CD4-positive, CD25-positive, alpha-beta regulatory T cell (primary cell): ENCODE measurements around the gene ZNF487. TPM values are rescaled to one million over a fixed set of nuclear protein-coding genes. Genes with fewer than 3 reads are reported as not detected.
A peak's percentile ranks its signal among the peaks of the same experiment; 100 is the strongest.

Source experiments
- ATAC-seq, 2 donors: fragments of 150-1000 bp; cut with Tn5 transposase; one replicate each; pipeline ENCODE4 v1.10.0; 2021; ENCODE audit warnings: low read depth in 2 of 2, moderate number of reproducible peaks in 2 of 2, moderate library complexity in 1 of 2
- DNase-seq, 3 donors: peaks; one replicate each; pipeline versions ENCODE4 v3.0.0 to v3.0.0-alpha.2; 2012 to 2022; ENCODE audit warnings: mixed read lengths in 1 of 3
- H3K27ac ChIP-seq: one replicate; pipeline ENCODE4 v1.7.0; 2013; ENCODE audit warnings: mild to moderate bottlenecking, low read length; ENCODE audit not compliant: insufficient read depth, poor library complexity, severe bottlenecking
- H3K27me3 ChIP-seq: one replicate; pipeline ENCODE4 v1.7.0; 2013; ENCODE audit warnings: low read length; ENCODE audit not compliant: control insufficient read depth, insufficient read depth
- H3K36me3 ChIP-seq: one replicate; pipeline ENCODE4 v1.7.0; 2013; ENCODE audit warnings: mild to moderate bottlenecking, low read length, moderate library complexity; ENCODE audit not compliant: control insufficient read depth, insufficient read depth
- H3K4me1 ChIP-seq: 2 replicates; pipeline ENCODE4 v1.7.0; 2013; ENCODE audit warnings: mild to moderate bottlenecking, low read length; ENCODE audit not compliant: insufficient read depth, control insufficient read depth, poor library complexity, severe bottlenecking
- H3K4me3 ChIP-seq: one replicate; pipeline ENCODE4 v1.7.0; 2013; ENCODE audit warnings: low read depth, mild to moderate bottlenecking, low read length, moderate library complexity
- H3K9me3 ChIP-seq, 2 experiments: 1 replicate in 1 of 2; 2 replicates in 1 of 2; pipeline ENCODE4 v1.7.0; 2013; ENCODE audit warnings: low read length in 2 of 2, mild to moderate bottlenecking in 1 of 2, moderate library complexity in 1 of 2; ENCODE audit not compliant: control insufficient read depth in 2 of 2
- H3K27ac Mint-ChIP-seq, 3 donors: one replicate each; pipeline ENCODE4 v1.8.0; 2020 to 2022; ENCODE audit warnings: mild to moderate bottlenecking in 3 of 3, mixed read lengths in 3 of 3, moderate library complexity in 2 of 3
- H3K27me3 Mint-ChIP-seq: one replicate; pipeline ENCODE4 v1.8.0; 2022; ENCODE audit warnings: mild to moderate bottlenecking, mixed read lengths
- H3K36me3 Mint-ChIP-seq: one replicate; pipeline ENCODE4 v1.8.0; 2020; ENCODE audit warnings: mixed read lengths
- H3K4me1 Mint-ChIP-seq, 4 donors: one replicate each; pipeline ENCODE4 v1.8.0; 2020 to 2022; ENCODE audit warnings: mixed read lengths in 4 of 4, mild to moderate bottlenecking in 1 of 4
- H3K4me3 Mint-ChIP-seq, 4 donors: one replicate each; pipeline ENCODE4 v1.8.0; 2020 to 2022; ENCODE audit warnings: mild to moderate bottlenecking in 4 of 4, mixed read lengths in 4 of 4, moderate library complexity in 3 of 4
- H3K9me3 Mint-ChIP-seq, 7 donors: one replicate each; pipeline ENCODE4 v1.8.0; 2020 to 2022; ENCODE audit warnings: mixed read lengths in 7 of 7, mild to moderate bottlenecking in 3 of 7, moderate library complexity in 2 of 7
- polyA plus RNA-seq, 4 donors: library from polyadenylated mRNA; unstranded; fragments of 300-500 nt; fragmentation: Illumina TruSeq; gene quantifications; one replicate each; pipeline ENCODE4 v1.2.3, GENCODE V29; 2021
- total RNA-seq: library from RNA; stranded (reverse); gene quantifications from one replicate; pipeline ENCODE4 v1.2.3, GENCODE V29; 2022

The ZNF487 gene
- total RNA-seq (6.2 TPM), polyA plus RNA-seq (1 to 10 TPM; 2.5 to 6.5 (median 4.2) TPM)

DNA sequence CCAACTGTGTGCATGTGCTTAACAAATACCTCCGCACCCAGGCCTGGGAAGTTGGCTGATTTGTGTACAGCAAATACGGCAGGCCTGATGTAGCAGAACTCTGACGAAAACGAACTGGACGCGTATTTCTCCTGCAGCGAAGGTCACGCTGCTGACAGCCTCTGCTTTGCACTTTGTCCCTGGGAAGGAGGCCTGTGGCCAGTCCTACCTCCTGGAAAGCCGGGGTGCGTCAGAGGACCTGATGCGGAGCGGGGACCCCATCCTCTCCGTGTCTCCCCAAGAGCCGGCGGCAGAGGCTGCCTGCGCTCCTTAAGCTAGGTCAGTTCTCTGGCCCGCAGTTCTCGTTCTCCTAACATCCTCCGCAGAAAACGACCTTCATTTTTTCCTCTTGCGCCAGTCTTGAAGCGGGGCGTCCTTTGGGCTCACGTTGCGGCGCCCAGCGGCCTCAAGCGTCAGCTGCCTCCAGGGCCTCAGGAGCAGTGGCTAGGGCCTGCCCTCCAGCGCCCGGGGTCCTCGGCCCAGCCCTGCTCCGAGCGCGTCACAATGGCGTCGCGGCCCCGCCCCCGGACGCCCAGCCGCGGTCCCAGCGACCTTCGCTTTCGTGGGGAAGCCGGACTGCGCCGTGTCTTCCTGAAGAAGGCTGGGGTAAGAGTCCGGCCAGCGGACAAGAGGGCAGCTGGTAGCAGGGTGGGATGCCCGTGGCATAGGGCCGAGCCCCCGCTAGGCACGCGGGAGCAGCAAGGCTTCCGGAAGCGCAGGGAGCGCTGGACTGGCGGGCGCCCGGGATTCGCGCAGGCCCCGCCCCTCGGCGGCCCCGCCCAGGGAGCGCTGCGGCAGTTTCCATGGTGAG is at the start of gene ZNF487:
ZNF487 (plus strand) TSS at position 821 of the 850 bp plus-strand sequence. CDS start 38,703 bp downstream, outside the sequence.
- Mint-ChIP-seq H3K4me1 (peaks cover 8 to 29% (median 11%) of the 10 kb centered on the region in 4 donors), H3K27me3 (no peaks in the 10 kb centered on the region), H3K27ac (peak within 1 kb of the TSS; percentile 93 to 99 (median 99)), H3K4me3 (peak within 1 kb of the TSS; percentile 94 to 100 (median 96)), H3K36me3 (no peaks in the 10 kb centered on the region), H3K9me3 (no peaks in the 10 kb centered on the region)
- no peaks in the 10 kb centered on the region for H3K9me3 ChIP-seq
- no peaks in the 10 kb centered on the region for H3K36me3 ChIP-seq
- peak; percentile 84 to 93 (median 92) for DNase-seq
- H3K27me3 ChIP-seq, result no peaks in the 10 kb centered on the region
- ATAC-seq, result peak; percentile 92 to 93
- peaks cover 18% of the 10 kb centered on the region for H3K4me1 ChIP-seq
- H3K4me3 ChIP-seq, result peak within 1 kb of the TSS; percentile 91
- peak within 1 kb of the TSS; percentile 93 for H3K27ac ChIP-seq

DNA sequence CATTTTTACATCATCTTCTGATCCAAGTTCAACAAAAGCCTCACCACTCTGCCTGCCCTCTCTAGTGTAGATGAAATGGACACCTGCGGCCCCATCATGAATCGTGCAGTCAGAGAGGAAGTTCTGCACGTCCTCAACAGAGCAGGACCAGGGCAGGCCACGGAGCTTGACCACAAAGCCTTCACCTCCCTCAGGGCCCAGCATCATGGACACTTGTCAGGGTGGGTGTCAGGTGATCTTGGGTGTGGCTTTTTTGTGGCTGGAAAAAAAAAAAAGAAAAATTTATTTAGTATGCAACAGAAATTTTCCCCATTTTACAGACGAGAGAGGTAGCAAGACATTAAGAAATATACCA is 49.3 kb upstream of the ZNF487 start:
- Histone ChIP-seq H3K9me3 (no peaks in the 10 kb centered on the region), H3K27ac (no peak overlapping the region), H3K27me3 (no peaks in the 10 kb centered on the region), H3K4me1 (peaks cover 29% of the 10 kb centered on the region), H3K4me3 (no peak overlapping the region), H3K36me3 (peaks cover 72% of the 10 kb centered on the region)
- ATAC-seq (no peak), DNase-seq (no peak)
- Mint-ChIP-seq H3K4me1 (peaks cover 19 to 68% (median 49%) of the 10 kb centered on the region in 4 donors), H3K36me3 (peaks cover 41% of the 10 kb centered on the region), H3K27ac (peak overlapping the region in 1 of 3 donors; percentile 54), H3K9me3 (no peaks in the 10 kb centered on the region), H3K4me3 (peak overlapping the region in 1 of 4 donors; percentile 48), H3K27me3 (no peaks in the 10 kb centered on the region)

DNA sequence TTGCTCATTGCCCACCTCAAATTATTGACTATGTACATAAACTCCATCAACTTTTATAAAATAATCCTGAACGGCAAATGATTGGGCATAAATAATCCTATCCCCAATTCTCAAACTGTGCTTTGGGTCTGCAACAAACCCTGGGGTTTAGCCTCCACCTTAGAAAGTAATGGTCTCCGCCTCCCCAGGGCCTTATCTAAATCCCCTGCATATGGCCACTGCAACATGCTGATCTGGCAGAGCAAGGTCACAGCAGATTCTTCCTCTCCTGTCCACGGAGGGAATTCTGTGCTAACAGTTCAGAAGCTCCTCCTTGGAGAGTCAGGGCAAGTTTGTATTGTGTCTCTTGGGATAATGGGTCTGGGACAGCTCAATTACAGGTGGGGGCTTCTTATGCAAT is 47.0 kb upstream of the ZNF487 start:
- Mint-ChIP-seq H3K27me3 (no peaks in the 10 kb centered on the region), H3K4me3 (peak overlapping the region in 1 of 4 donors; percentile 33), H3K4me1 (peaks cover 24 to 80% (median 62%) of the 10 kb centered on the region in 4 donors), H3K36me3 (peaks cover 50% of the 10 kb centered on the region), H3K27ac (peak overlapping the region in 2 of 3 donors; percentile 54 to 82), H3K9me3 (no peaks in the 10 kb centered on the region)
- Histone ChIP-seq H3K9me3 (no peaks in the 10 kb centered on the region), H3K27ac (peak overlapping the region; percentile 45), H3K36me3 (peaks cover 89% of the 10 kb centered on the region), H3K27me3 (no peaks in the 10 kb centered on the region), H3K4me1 (peaks cover 45% of the 10 kb centered on the region), H3K4me3 (no peak overlapping the region)
- ATAC-seq (no peak), DNase-seq (no peak)

DNA sequence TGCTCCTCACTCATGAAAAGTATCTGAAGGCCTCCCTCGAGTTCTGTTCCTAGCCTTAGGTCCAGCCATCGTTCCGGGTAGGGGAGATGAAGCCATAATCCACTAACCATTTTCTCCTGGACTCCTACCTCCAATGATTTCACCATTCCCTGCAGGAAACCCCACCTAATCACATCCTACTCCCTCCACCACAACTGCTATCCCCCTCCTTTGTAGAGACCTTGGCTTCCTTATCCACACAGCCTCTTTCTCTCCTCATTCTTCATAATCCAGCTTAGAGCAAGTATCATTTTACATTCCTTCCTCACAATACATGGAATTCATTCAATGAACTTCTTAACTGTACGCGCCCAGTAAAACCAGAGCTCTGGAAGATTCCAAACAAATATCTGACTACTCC is 46.6 kb upstream of the ZNF487 start:
- no peak for DNase-seq

DNA sequence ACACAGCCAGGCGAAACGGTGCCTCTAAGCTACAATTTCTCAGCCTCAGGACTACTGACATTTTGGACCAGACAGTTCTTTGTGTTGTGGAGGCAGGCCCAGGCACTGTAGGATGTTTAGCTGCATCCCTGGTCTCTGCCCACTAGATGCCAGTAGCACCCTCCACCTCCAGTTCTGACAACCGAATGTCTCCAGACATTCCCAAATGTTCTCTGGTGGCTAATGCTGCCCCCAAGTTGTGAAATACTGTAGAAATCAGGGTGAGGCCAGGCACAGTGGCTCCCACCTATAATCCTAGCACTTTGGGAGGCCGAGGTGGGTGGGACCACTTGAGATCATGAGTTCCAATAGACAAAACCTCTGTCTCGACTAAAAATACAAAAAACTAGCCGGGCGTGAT is 46.2 kb upstream of the ZNF487 start:
- Histone ChIP-seq H3K4me1 (peaks cover 54% of the 10 kb centered on the region), H3K9me3 (no peaks in the 10 kb centered on the region), H3K27ac (peak overlapping the region; percentile 45), H3K27me3 (no peaks in the 10 kb centered on the region), H3K4me3 (no peak overlapping the region), H3K36me3 (peaks cover 89% of the 10 kb centered on the region)
- Mint-ChIP-seq H3K4me3 (peak overlapping the region in 2 of 4 donors; percentile 3 to 69), H3K27me3 (no peaks in the 10 kb centered on the region), H3K4me1 (peaks cover 24 to 87% (median 69%) of the 10 kb centered on the region in 4 donors), H3K27ac (peak overlapping the region in 2 of 3 donors; percentile 54 to 65), H3K36me3 (peaks cover 55% of the 10 kb centered on the region), H3K9me3 (no peaks in the 10 kb centered on the region)
- DNase-seq (peak in 2 of 3 donors; percentile 27 to 29), ATAC-seq (peak; percentile 48 to 53)

More for the DNA sequence above, 46.6 kb upstream of the ZNF487 start:
- Histone ChIP-seq H3K9me3 (no peaks in the 10 kb centered on the region), H3K27me3 (no peaks in the 10 kb centered on the region), H3K27ac (peak overlapping the region; percentile 45), H3K36me3 (peaks cover 86% of the 10 kb centered on the region), H3K4me1 (peaks cover 50% of the 10 kb centered on the region), H3K4me3 (no peak overlapping the region)
- Mint-ChIP-seq H3K9me3 (no peaks in the 10 kb centered on the region), H3K27ac (peak overlapping the region in 2 of 3 donors; percentile 54 to 65), H3K4me3 (peak overlapping the region in 3 of 4 donors; percentile 3 to 69 (median 22)), H3K36me3 (peaks cover 52% of the 10 kb centered on the region), H3K27me3 (no peaks in the 10 kb centered on the region), H3K4me1 (peaks cover 24 to 83% (median 66%) of the 10 kb centered on the region in 4 donors)
- ATAC-seq, result no peak

DNA sequence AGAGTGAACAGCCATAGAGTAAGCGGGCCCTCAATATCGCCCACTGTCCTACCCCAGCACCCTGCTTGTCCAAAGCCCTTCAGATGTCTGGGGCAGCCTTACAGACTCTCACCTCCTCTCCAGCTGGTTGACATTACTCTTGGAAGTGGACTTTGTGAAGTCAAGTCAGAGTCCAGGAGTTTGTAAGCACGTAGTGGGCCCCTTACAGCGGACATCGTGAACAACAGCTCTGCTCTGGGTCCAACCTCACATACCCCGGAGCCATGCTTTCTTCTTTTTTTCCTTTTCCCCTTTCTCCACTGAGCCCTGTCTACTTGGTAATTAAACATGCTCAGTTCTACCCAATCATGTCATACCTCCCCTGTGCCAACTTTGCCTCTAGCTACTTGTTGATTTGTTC is 45.4 kb upstream of the ZNF487 start:
- Mint-ChIP-seq H3K4me3 (peak overlapping the region in 3 of 4 donors; percentile 5 to 63 (median 11)), H3K4me1 (peaks cover 22 to 91% (median 70%) of the 10 kb centered on the region in 4 donors), H3K27me3 (no peaks in the 10 kb centered on the region), H3K36me3 (peaks cover 52% of the 10 kb centered on the region), H3K9me3 (no peaks in the 10 kb centered on the region), H3K27ac (peak overlapping the region in 2 of 3 donors; percentile 54 to 92)
- no peak overlapping the region for H3K4me3 ChIP-seq
- peaks cover 60% of the 10 kb centered on the region for H3K4me1 ChIP-seq
- H3K36me3 ChIP-seq, result peaks cover 83% of the 10 kb centered on the region
- ATAC-seq, result no peak
- no peaks in the 10 kb centered on the region for H3K27me3 ChIP-seq
- no peak for DNase-seq
- peak overlapping the region; percentile 45 for H3K27ac ChIP-seq
- no peaks in the 10 kb centered on the region for H3K9me3 ChIP-seq

DNA sequence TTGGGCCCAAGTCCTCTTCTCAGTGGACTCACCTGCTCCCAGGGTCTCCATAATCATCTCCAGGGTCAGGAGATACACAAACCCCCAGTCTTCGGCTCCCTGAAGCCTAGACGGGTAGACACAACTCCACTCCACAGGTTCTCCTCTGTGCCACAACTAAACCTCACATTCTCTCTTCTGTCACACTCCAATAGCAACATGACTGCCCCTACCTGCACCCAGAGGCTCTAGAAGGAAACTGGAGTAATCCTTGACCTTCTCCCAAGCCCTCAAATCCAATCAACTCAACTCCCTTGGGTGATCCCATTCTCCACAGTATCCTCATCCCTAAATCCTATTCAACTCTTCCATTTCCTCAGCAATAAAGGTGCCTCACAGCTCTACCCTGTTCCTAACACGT is 44.2 kb upstream of the ZNF487 start:
- peaks cover 66% of the 10 kb centered on the region for H3K4me1 ChIP-seq
- Mint-ChIP-seq H3K27ac (peak overlapping the region; percentile 48 to 85 (median 55)), H3K36me3 (peaks cover 43% of the 10 kb centered on the region), H3K4me3 (peak overlapping the region in 3 of 4 donors; percentile 0 to 61 (median 8)), H3K4me1 (peaks cover 25 to 86% (median 65%) of the 10 kb centered on the region in 4 donors), H3K27me3 (no peaks in the 10 kb centered on the region), H3K9me3 (no peaks in the 10 kb centered on the region)
- H3K27ac ChIP-seq, result peak overlapping the region; percentile 38
- ATAC-seq (no peak), DNase-seq (no peak)
- peaks cover 70% of the 10 kb centered on the region for H3K36me3 ChIP-seq
- H3K4me3 ChIP-seq, result no peak overlapping the region
- H3K27me3 ChIP-seq, result no peaks in the 10 kb centered on the region
- H3K9me3 ChIP-seq, result no peaks in the 10 kb centered on the region
